ENCODE data around the gene CAB39.
A peak's percentile ranks its signal among the peaks of the same experiment; 100 is the strongest.

CAB39 gene

DNA sequence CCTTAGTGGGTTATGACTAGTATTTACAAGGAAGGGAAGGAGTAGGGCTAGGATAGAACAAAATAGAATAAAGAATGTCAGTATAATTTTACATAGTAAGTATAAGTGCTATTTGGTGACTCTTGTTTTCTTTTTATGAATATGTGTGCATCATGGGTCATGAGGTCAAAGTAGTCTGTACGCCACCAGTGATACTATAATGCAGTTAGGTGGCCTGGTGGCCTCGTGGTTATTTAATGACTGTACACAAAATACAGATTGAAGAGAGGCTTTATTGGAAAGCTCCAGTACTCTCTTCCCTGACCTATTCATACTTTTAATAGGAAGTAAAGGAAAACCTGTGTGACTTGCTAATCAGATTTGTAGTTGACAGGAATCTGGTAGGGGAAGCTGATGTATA lies 27.3 kb downstream of the CAB39 start:
- no peak for DNase-seq (ENCODE audit: low read depth, low spot score)
- no peak overlapping the region for H3K27ac ChIP-seq

DNA sequence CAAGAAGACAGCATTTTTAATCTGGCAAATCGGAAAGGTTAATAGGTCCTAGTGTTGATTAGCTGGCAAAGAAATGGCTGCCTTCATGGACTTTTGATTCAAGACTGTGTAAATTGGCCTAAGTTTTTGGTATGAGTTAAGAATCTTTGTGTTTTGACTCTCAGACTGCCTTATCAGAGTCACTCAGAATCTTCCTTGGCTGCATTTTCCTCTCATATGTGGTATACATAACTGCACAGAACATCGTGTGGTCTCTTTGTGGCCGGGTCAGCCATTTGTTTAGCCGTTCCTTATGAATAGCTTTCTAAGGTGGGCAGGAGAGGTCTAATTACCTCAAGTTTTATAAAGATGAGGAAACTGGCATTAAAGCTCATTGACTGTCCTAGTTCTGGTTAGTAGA lies 30.1 kb downstream of the CAB39 start:
- no peak for DNase-seq (ENCODE audit: low read depth, low spot score)
- H3K27ac ChIP-seq = no peak overlapping the region

DNA sequence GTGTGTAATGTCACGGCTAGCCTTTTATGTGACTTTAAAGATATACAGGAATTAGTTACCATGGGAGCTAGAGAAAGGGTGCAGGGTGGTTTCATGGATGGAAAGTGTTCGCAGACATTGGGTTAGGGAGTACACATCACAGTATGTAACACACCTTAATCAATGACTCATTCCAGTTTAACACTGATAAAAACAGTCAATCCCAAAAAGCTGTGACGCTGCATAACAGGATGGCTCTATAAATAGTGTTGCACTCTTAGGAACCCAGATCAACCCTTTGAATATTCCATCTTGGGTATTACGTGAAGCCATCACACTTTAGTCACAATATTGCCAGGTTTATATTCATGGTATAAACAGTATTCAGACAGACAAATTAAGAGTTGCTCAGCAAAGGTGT lies 33.6 kb downstream of the CAB39 start:
- H3K27ac ChIP-seq = no peak overlapping the region
- no peak for DNase-seq (ENCODE audit: low read depth, low spot score)

DNA sequence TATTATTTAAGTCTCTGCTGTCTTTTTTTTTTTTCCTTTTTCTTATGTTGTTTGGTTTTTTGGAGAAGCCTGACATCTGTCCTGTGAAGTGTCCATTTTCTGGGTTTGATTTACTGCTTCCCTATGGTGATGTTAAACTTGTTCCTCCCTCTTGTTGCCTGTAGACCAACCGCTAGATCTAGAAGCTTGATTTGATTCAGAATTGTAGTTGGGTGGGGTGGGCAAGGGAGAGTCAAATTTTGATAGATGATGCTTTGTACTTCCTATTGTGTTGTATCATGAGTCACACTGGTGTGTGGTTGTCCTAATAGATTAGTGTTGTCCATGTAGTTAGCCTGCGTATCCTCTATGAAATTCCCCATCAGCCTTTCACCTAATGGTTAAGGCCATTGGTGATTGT lies 35.4 kb downstream of the CAB39 start:
- peak overlapping the region; percentile 21 for H3K27ac ChIP-seq
- peak; percentile 22 for DNase-seq (ENCODE audit: low read depth, low spot score)

DNA sequence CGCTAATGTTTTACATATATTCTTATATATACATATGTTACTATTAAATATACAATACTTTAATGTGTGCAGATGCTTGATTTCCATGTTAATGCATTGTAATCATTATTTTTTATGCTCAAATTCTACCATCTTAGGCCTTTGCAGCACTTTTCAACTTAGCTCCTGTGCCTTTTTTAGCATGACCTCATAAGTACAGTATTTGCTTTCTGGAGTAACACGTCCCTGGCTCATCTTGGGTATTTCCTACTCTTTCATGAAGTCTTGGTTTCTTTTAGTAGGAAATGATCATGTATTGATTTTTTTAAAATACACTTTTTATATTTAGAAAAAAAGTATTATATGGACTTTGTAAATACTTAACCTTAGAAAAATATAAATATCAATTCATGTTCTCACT lies 36.5 kb downstream of the CAB39 start:
- peak overlapping the region; percentile 61 for H3K27ac ChIP-seq
- no peak for DNase-seq (ENCODE audit: low read depth, low spot score)

DNA sequence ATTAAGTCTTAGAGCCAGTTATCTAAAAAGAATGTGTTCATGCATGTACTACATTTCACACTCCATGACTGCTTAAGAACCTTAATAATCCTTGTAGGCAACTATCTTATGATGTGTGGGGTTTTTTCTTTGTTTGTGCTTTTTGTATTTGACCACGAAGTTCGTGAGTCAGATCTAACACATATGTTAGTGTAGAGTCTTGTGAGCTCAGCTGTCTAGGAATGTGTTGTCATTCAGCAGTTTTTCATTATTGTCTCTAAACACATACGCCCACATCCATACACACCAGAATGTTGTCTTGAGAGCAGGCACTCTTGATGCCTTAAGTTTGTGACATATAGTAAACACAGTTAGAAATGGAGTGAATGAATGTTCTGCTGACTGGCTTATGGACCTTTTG lies 38.4 kb downstream of the CAB39 start:
- H3K27ac ChIP-seq = peak overlapping the region; percentile 61
- peak; percentile 74 for DNase-seq (ENCODE audit: low read depth, low spot score)

DNA sequence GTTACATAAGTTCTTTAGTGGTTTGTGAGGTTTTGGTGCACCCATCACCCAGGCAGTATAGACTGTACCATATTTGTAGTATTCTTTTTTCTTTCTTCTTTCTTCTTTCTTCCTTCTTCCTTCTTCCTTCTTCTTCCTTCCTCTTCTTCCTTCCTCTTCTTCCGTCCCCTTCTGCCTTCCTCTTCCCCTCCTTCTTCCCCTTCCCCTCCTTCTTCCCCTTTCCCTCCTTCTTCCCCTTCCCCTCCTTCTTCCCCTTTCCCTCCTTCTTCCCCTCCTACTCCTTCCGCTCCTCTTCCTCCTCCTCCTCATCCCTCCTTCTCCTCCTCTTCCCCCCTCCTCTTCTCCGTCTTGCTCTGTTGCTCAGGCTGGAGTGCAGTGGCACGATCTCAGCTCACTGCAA lies 41.6 kb downstream of the CAB39 start:
- no peak overlapping the region for H3K27ac ChIP-seq
- DNase-seq (ENCODE audit: low read depth, low spot score) = no peak

DNA sequence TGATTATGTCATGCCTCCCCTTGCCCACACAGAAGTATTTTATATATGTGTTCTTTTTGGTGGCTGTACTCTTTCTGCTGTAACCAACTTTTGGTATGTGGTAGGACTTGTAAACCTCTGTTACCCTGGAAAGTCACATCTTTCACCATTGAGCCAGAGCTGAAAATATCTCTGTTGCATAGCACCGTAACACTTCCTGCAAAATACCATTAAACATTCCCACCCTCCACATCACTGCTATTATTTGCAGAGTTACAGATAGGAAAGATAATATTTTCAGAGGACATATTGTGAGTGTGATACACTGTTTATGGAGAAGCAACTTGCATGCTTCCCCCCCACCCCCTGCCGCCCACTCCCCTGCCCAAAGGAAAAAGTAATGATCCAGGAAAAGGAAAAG lies 44.8 kb downstream of the CAB39 start:
- peak overlapping the region; percentile 13 for H3K27ac ChIP-seq
- DNase-seq (ENCODE audit: low read depth, low spot score) = no peak

DNA sequence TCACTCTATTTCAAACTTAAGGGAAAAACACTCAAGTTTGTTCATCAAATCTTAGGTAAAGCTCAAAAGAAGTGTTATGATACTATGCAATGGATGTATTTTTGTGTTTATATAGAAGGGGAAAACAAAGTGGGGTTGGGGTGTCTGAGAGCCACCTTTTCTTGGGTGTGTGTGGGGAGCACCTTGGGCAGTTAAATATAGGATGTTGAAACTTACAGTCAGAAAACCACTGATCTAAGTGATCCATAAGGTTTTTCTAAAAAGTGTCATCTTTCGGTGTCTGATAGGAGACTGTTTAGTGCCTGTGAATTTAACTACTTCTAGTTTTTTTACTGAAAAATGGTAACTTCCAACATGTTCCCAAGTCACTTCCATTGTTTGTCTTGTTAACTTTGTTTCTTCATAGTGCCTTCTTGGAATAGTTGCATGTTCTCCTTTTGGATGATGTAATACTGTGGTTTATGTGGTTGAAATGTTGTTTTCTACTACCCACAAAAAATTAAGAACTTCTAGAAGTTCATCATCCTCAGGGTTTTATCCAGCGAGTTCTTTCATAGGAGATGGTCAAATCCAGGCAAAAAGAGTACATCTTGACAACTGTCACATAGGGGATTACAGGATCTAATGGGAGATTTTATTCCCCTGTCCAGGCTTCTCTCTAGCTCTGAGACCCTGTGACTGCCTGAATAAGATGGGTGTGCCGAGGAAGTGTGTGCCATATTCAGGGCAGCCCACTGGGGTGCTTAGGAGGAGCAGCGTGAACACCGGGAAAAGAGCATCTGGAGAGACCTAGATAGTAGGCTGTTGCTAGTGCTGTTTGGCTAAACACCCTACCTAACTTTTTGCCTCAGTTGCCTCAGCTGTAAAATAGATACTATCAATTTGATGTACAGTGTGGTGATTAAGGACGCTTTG lies 46.2 kb downstream of the CAB39 start:
- peak overlapping the region; percentile 13 for H3K27ac ChIP-seq
- DNase-seq (ENCODE audit: low read depth, low spot score) = no peak

DNA sequence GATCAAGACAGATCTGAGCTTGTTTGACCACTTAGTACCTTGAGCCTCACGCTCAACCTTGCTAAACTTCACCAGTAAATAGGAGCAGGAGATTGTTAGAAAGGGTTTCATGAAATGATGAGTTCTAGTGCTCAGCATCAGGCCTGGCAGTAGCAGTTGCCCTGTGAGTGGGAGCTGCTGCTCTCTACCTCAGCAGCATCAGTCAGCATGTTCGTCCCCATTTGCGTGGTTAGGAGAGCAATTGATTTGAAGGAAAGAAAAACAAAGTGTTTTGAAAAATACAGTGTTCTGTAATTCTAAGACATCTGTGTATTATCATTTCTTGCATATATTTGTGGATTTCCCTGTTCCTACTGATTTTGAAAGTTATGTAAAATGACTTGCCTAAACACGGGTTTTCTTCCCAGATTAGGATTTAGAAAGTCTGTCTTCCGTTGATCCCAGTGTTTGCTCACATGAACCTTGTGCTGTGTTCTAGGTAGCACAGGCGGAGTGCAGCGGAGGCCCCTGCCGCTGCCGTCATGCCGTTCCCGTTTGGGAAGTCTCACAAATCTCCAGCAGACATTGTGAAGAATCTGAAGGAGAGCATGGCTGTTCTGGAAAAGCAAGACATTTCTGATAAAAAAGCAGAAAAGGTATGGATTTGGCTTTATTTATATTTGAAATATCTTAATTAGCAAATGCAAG lies 47.0 kb downstream of the CAB39 start:
- peak overlapping the region; percentile 13 for H3K27ac ChIP-seq
- no peak for DNase-seq (ENCODE audit: low read depth, low spot score)

DNA sequence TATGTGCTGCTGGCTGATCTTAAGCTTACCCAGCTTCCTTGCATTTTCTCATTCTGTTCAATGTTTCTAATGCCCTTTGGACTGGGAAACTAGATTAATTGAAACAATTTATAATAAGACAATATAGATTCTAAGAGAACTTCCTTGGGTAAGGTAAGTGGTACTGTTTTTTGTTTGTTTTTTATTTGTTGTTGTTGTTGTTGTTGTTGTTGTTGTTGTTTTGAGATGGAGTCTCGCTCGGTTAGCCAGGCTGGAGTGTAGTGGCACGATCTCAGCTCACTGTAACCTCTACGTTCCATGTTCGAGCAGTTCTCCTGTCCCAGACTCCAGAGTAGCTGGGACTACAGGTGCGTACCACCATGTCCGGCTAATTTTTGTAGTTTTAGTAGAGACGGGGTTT lies 49.1 kb downstream of the CAB39 start:
- no peak for DNase-seq (ENCODE audit: low read depth, low spot score)
- no peak overlapping the region for H3K27ac ChIP-seq

DNA sequence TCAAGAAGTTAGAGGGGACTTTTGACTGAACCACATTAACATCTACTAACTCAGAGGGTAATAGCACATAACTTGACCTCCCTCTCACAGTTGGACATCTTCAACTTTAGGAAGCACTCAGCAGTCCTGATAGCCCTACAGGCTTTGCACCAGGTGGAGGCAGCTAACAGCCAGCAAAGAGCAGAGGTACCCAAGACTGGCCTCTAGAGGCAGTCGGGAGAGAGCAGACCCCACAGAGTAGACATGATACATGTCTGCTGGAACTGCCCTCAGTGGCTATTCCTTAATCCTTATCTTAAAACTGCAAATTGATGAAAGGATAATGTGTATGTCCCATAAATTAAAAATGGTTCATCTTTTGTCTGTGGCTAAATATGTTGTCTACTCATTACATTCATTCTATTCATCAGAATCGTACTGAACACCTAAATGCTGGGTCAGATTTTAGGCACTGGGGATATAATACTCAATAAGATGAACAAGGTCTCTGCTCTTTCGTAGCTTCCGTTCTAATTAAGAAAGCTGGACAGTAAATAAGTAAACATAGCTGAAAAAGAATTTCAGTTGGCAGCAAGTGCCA lies 49.8 kb downstream of the CAB39 start:
- H3K27ac ChIP-seq = no peak overlapping the region

DNA sequence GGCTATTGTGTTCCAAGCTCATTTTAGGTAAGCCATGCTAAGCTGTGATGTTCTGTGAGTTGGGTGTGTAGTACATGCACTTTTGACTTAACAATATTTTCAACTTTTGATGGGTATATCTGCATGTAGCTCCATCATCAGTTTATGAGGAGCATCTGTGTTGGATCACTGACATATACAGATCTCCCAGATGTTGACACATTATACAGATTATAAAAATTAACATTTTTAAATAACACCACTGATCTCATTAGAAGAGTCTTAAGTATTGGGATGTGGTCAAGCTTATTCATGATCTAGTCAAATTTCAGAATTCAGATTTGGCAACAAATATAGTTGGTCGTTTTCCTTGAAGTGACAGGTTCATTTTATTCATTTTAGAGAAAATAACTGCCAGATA lies 51.7 kb downstream of the CAB39 start:
- DNase-seq (ENCODE audit: low read depth, low spot score) = no peak
- H3K27ac ChIP-seq = no peak overlapping the region

More for the DNA sequence above, 49.8 kb downstream of the CAB39 start:
- DNase-seq (ENCODE audit: low read depth, low spot score) = no peak

DNA sequence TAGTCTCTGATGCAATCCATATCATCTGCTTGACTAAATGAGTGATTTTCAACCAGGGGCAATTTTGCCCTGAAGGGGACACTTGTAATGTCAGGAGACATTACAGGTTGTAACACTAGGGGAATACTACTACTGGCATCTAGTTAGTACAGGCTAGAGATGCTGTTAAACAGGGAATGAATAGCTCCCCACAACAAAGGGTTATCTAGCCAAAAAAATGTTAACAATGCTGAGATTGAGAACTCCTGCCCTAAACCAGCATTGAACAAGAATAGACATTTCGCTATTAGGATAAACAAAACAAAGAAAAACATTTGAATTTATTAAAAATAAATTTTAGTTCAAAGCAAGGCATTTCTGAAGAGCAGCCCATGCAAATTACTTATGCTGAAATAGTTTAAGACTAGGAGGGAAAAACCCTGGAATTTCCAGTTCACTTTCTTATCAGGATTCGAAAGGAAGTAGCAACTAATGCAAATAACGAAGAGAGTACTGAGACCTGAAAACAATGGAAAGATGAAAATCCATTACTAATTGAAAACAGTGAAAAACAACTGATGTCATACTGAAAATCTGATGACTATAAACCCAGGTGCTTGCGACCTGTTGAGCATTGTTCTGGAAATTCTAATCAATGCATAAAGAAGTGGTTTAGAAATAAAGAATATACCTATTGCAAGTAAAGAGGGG lies 53.1 kb downstream of the CAB39 start:
- DNase-seq (ENCODE audit: low read depth, low spot score) = no peak
- H3K27ac ChIP-seq = no peak overlapping the region

DNA sequence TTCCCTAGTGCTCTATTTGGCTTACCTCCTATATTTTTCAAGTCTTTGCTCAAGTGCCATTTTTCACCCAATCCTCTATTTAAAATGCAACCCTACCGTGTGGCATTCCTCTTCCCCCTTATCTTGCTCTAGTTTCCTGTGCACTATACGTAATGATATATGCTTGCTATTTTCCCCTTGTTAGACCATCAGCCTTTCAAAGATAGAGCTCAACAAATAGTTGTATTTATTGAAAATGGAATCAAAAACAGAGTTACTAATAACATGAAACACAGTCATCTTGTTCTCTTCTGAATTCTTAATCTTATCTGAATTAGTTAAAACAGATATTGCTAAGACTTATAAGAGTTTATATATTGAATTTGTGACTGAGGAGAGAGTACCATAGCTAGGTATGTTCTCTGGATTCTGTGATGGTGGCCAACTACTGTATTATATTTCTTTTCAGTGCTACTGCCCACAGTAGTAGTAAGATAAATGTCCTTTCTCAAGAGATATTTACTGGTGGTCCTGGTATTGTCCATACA lies 55.3 kb downstream of the CAB39 start:
- no peak for DNase-seq (ENCODE audit: low read depth, low spot score)
- no peak overlapping the region for H3K27ac ChIP-seq

DNA sequence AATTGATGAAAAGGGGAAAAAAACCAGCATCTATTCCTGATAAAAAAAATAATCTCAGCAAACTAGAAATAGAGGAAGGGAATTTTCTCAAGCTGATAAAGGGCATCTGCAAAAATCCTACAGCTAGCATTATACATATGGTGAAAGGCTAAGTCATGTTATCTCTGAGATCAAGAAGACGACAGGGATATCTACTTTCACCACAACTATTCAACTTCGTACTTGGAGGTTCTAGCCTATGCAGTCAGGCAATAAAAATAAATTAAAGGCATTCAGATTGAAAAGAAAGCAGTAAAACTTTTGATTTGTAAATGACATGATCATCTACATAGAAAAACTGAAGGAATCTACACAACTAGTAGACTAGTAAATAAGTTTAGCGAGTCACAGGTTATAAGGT lies 58.2 kb downstream of the CAB39 start:
- DNase-seq (ENCODE audit: low read depth, low spot score) = no peak
- H3K27ac ChIP-seq = no peak overlapping the region

DNA sequence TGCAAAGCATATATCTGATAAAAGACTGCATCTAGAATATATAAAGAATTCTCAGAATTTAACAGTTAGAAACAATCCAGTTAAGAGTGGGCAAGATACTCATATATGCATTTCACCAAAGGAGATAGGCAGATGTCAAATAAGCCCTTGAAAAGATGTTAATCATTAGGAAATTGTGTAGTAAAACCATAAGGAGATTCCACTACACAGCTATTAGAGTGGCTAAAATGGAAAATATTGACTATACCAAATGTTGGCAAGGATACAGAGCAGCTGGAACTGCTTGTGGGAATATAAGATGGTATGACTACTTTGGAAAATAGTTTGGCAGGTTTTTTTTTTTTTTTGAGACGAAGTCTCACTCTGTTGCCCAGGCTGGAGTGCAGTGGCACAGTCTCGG lies 59.5 kb downstream of the CAB39 start:
- DNase-seq (ENCODE audit: low read depth, low spot score) = no peak
- no peak overlapping the region for H3K27ac ChIP-seq

DNA sequence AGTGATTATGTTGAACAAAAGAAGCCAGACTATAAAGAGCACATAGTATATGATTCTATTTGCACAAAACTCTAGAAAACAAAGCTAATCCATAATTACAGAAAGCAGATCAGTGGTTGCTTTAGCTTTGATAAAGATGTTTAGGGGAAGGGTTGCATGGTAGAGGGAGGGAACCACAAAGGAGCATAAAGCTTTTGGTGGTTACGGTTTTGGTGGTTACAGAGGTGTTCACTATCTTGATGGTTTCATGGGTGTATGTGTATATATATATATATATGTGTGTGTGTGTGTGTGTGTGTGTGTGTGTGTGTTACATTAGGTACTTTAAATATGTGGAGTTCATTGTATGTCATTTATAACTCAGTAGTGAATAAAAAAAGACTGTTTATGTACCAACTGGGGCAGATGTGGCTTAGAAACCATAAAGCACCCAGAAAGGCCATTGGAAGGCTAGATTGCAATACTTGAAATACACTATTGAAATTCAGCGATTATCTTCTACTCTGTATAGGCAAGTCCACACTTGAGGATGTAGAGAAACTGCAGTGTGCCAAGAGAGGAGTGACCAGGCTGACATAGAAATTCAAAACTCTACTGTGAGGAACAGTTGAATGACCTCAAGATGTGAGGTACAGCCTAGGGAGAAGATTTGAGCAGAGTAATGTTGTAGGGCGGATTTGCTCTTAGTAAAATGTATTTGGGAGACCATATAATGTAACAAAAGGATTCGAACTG lies 60.6 kb downstream of the CAB39 start:
- peak overlapping the region; percentile 95 for H3K27ac ChIP-seq

DNA sequence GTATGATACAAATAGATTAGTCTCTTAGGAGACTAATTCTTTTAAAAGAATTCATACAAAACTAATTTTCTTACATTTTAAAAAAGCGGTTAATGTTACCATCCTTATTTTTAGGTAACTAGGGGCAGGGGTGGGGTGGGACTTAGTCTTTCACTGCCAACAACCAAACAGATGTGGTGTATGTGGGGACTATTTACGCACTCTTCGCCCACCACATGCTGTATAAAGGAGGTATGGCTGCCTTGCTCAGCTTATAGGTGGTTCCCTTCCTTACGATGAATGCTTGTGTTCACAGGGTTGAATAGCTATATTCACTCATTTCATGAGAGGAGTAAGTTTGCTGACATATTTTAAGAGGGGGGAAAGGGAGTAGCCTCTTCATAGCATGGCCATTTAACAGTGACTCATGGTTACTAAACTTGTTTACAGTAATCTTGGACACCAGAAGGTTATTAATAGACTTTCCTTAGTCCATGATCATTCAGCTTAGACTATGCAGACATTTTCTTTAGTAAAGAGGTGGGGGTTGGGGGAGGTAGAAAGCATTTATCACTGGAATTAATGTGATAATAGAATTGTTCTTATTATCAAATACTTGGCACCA lies 61.8 kb downstream of the CAB39 start:
- peak overlapping the region; percentile 95 for H3K27ac ChIP-seq
- DNase-seq (ENCODE audit: low read depth, low spot score) = peak; percentile 43

More for the DNA sequence above, 60.6 kb downstream of the CAB39 start:
- no peak for DNase-seq (ENCODE audit: low read depth, low spot score)
